ENCODE measurements around the gene ZNF69. TPM values are rescaled to one million over a fixed set of nuclear protein-coding genes. Genes with fewer than 3 reads are reported as not detected.
"Not testable (repeated sequence)": the region's sequence is repeated elsewhere in the genome, so short reads cannot be mapped to it uniquely, and the experiment has no call there.

ZNF69 gene
- total RNA-seq, 1 donor from 2014 or later: 29.6 TPM

GRCh38 chr19:11894851-11895250 lies 7.3 kb downstream of the ZNF69 start:
- no peak overlapping the region for H3K4me3 Mint-ChIP-seq (ENCODE audit: unreplicated experiment)
- H3K27me3 Mint-ChIP-seq (ENCODE audit: unreplicated experiment): no peaks in the 10 kb centered on the region
- no peaks in the 10 kb centered on the region for H3K4me1 Mint-ChIP-seq (ENCODE audit: low read depth, unreplicated experiment)
- H3K27ac Mint-ChIP-seq (ENCODE audit: unreplicated experiment): no peak overlapping the region
- peaks cover 47% of the 10 kb centered on the region for H3K36me3 Mint-ChIP-seq (ENCODE audit: unreplicated experiment)
- no peak for DNase-seq
- peaks cover 4% of the 10 kb centered on the region for H3K9me3 Mint-ChIP-seq (ENCODE audit: unreplicated experiment)
- no peak for TF ChIP-seq CTCF (IDR thresholded peaks at IDR 0.05; ENCODE audit: partially characterized antibody, unreplicated experiment)

DNA sequence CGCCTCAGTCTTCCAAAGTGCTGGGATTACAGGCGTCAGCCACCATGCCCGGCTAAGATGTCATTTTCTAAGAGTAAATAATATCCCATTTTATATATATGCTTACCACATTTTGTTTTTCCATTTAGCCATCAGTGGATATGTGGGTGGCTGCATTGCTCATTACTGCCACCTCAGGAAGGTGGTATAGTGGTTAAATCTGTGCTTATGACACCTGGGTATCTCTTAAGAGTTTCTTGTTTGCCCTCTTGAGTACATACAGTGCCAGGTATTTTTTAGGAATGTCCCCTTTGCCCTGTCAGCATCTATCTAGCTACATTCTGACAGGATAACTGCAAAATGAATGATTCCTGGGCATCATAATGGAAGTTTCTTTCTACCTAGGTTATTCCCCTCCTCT lies 14.6 kb downstream of the ZNF69 start:
- Mint-ChIP-seq H3K36me3 (ENCODE audit: unreplicated experiment) (peaks cover 76% of the 10 kb centered on the region), H3K9me3 (ENCODE audit: unreplicated experiment) (peaks cover 51% of the 10 kb centered on the region), H3K27ac (ENCODE audit: unreplicated experiment) (no peak overlapping the region), H3K4me3 (ENCODE audit: unreplicated experiment) (no peak overlapping the region), H3K4me1 (ENCODE audit: low read depth, unreplicated experiment) (no peaks in the 10 kb centered on the region), H3K27me3 (ENCODE audit: unreplicated experiment) (peaks cover 17% of the 10 kb centered on the region)
- no peak for DNase-seq
- TF ChIP-seq CTCF (IDR thresholded peaks at IDR 0.05; ENCODE audit: partially characterized antibody, unreplicated experiment): no peak

- no peak overlapping the region for H3K4me3 Mint-ChIP-seq (ENCODE audit: unreplicated experiment)
- peaks cover 27% of the 10 kb centered on the region for H3K27me3 Mint-ChIP-seq (ENCODE audit: unreplicated experiment)
- peaks cover 79% of the 10 kb centered on the region for H3K36me3 Mint-ChIP-seq (ENCODE audit: unreplicated experiment)
- no peak overlapping the region for H3K27ac Mint-ChIP-seq (ENCODE audit: unreplicated experiment)
- no peak for DNase-seq
- peaks cover 67% of the 10 kb centered on the region for H3K9me3 Mint-ChIP-seq (ENCODE audit: unreplicated experiment)
- H3K4me1 Mint-ChIP-seq (ENCODE audit: low read depth, unreplicated experiment): no peaks in the 10 kb centered on the region
- TF ChIP-seq CTCF (IDR thresholded peaks at IDR 0.05; ENCODE audit: partially characterized antibody, unreplicated experiment): no peak
Observed at GRCh38 chr19:11905928-11906327, 18.3 kb downstream of the ZNF69 start.

DNA sequence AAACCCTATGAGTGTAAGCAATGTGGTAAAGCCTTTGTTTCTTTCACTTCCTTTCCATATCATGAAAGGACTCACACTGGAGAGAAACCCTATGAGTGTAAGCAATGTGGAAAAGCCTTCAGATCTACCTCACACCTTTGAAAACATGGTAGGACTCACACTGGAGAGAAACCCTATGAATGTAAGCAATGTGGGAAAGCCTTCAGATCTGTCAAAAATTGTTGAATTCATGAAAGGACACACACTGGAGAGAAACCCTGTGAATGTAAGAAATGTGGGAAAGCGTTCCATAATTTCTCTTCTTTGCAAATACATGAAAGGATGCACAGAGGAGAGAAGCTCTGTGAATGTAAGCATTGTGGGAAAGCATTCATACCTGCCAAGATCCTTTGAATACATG lies 24.4 kb downstream of the ZNF69 start:
- DNase-seq; H3K4me3 Mint-ChIP-seq (ENCODE audit: unreplicated experiment); H3K27ac Mint-ChIP-seq (ENCODE audit: unreplicated experiment); H3K4me1 Mint-ChIP-seq (ENCODE audit: low read depth, unreplicated experiment): not testable (repeated sequence)
- H3K36me3 Mint-ChIP-seq (ENCODE audit: unreplicated experiment): peaks cover 57% of the 10 kb centered on the region
- peaks cover 47% of the 10 kb centered on the region for H3K9me3 Mint-ChIP-seq (ENCODE audit: unreplicated experiment)
- H3K27me3 Mint-ChIP-seq (ENCODE audit: unreplicated experiment): peaks cover 16% of the 10 kb centered on the region

GRCh38 chr19:11914417-11915051 lies 27.0 kb downstream of the ZNF69 start:
- H3K36me3 Mint-ChIP-seq (ENCODE audit: unreplicated experiment): peaks cover 35% of the 10 kb centered on the region
- DNase-seq; H3K4me1 Mint-ChIP-seq (ENCODE audit: low read depth, unreplicated experiment); H3K4me3 Mint-ChIP-seq (ENCODE audit: unreplicated experiment); H3K27ac Mint-ChIP-seq (ENCODE audit: unreplicated experiment); H3K27me3 Mint-ChIP-seq (ENCODE audit: unreplicated experiment): not testable (repeated sequence)
- peaks cover 25% of the 10 kb centered on the region for H3K9me3 Mint-ChIP-seq (ENCODE audit: unreplicated experiment)

DNA sequence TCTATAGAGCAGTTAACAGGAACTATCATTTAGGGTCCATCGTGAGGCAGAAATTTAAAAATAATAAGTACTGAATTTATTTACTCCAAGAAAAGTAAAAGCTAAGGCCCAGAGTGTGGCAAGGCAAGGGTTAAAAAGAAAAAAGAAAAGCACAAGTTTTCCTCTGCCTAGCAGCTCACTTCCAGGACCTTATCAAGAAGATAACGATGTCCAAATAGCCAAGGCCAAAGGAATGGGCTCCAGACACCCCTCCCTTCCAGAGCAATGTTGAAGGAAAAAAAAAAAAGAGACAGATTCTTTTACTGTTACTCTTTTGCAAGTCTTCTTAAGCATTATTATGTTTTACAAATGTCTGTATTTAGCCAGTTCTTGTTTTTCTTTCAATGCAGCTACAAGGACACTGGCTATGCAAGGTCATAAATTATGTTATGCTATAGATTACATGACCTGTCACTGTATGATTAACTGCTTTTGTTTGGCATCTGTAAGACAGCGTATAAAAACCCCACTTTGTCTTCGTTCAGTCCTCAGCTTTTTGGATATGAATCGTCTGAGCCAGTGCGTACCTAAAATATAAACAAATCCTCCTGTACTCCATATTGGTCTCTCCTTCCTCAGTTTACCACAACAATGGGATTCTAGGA lies 34.4 kb downstream of the ZNF69 start:
- Mint-ChIP-seq H3K4me1 (ENCODE audit: low read depth, unreplicated experiment) (peaks cover 14% of the 10 kb centered on the region), H3K36me3 (ENCODE audit: unreplicated experiment) (peaks cover 5% of the 10 kb centered on the region), H3K27ac (ENCODE audit: unreplicated experiment) (no peak overlapping the region), H3K27me3 (ENCODE audit: unreplicated experiment) (peaks cover 13% of the 10 kb centered on the region), H3K4me3 (ENCODE audit: unreplicated experiment) (no peak overlapping the region), H3K9me3 (ENCODE audit: unreplicated experiment) (peaks cover 22% of the 10 kb centered on the region)
- TF ChIP-seq CTCF (IDR thresholded peaks at IDR 0.05; ENCODE audit: partially characterized antibody, unreplicated experiment): no peak
- DNase-seq: no peak
